Esophagus muscularis mucosa (tissue), 4 donors: ENCODE data around the gene ZNF275.

Source experiments
- EP300 ChIP-seq: sonication (generic); formaldehyde crosslinking; IDR thresholded peaks from one replicate; pipeline ENCODE4 v1.6.1; 2017; ENCODE audit warnings: antibody characterized with exemption
- POLR2A ChIP-seq: fragments of 450-650 bp; IDR thresholded peaks from one replicate; pipeline ENCODE4 v1.6.1; 2017; ENCODE audit warnings: antibody characterized with exemption, moderate library complexity, mild to moderate bottlenecking, low read depth
- POLR2AphosphoS5 ChIP-seq, 2 donors: sonication (generic); formaldehyde crosslinking; IDR thresholded peaks; one replicate each; pipeline ENCODE4 v1.6.1; 2017; ENCODE audit warnings: antibody characterized with exemption in 2 of 2
- TF ChIP-seq, protein P1 (sequence below), 3 experiments: fragments of 200-600 bp in 2 of 3; fragments of 450-650 bp in 1 of 3; sonication (generic) in 2 of 3; IDR thresholded peaks; one replicate each; pipeline ENCODE4 v1.5.1; 2017 to 2019; ENCODE audit warnings: antibody characterized with exemption in 3 of 3, mild to moderate bottlenecking in 2 of 3, moderate library complexity in 1 of 3

DNA sequence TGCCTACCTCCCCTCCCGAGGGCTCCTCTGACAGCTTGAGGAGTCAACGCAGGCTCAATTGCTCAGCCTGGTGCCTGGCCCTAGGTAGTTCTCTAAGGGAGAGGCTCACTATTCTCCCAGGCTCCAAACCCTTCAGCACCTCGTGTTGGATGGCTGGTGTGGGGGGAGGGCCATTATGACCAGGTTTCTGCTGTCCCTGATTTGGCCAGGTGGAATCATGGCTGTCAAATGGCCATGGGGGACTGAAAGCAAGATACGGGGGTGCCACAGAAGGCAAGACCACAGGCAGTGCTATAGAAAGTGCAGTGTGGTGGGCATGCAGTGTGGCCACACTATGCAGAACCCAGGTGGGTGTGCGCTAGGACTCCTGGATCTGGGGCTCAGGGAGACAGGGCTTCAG is 21.9 kb upstream of the ZNF275 start:
- TF ChIP-seq, protein P1, sequence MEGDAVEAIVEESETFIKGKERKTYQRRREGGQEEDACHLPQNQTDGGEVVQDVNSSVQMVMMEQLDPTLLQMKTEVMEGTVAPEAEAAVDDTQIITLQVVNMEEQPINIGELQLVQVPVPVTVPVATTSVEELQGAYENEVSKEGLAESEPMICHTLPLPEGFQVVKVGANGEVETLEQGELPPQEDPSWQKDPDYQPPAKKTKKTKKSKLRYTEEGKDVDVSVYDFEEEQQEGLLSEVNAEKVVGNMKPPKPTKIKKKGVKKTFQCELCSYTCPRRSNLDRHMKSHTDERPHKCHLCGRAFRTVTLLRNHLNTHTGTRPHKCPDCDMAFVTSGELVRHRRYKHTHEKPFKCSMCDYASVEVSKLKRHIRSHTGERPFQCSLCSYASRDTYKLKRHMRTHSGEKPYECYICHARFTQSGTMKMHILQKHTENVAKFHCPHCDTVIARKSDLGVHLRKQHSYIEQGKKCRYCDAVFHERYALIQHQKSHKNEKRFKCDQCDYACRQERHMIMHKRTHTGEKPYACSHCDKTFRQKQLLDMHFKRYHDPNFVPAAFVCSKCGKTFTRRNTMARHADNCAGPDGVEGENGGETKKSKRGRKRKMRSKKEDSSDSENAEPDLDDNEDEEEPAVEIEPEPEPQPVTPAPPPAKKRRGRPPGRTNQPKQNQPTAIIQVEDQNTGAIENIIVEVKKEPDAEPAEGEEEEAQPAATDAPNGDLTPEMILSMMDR (IDR thresholded peaks at IDR 0.05), result no peak
- TF ChIP-seq POLR2AphosphoS5 (IDR thresholded peaks at IDR 0.05) (no peak), POLR2A (no peak), EP300 (no peak)
